HEK293 (cell line): ENCODE data around the gene NCKAP5.
A peak's percentile ranks its signal among the peaks of the same experiment; 100 is the strongest.

Source experiments
- CTCF ChIA-PET: fragments of 350-600 bp; formaldehyde crosslinking; extraction: SDS; loops from one replicate; lab custom pipeline; 2021; ENCODE audit warnings: antibody characterized with exemption; lab: Yijun Ruan, JAX
- POLR2A ChIA-PET: fragments of 300-600 bp; formaldehyde crosslinking; extraction: SDS; loops from one replicate; lab custom pipeline; 2020; ENCODE audit warnings: antibody characterized with exemption, inconsistent platforms; lab: Yijun Ruan, JAX
- H3K27ac ChIP-seq: fragments of 200-500 bp; sonication (Bioruptor generic); 2 replicates; pipeline ENCODE4 v1.5.1; 2014; ENCODE audit warnings: low read depth, low read length, control low read depth, inconsistent platforms; ENCODE audit errors: extremely low read depth
- H3K36me3 ChIP-seq, 2 experiments: fragments of 200-500 bp in 1 of 2; sonication (Bioruptor generic) in 1 of 2; 1 replicate in 1 of 2; 2 replicates in 1 of 2; pipeline ENCODE4 v1.5.1; 2014 to 2017; ENCODE audit warnings: inconsistent platforms in 2 of 2, low read length in 2 of 2; ENCODE audit not compliant: control insufficient read depth in 2 of 2, insufficient read depth in 1 of 2
- H3K4me1 ChIP-seq: fragments of 200-500 bp; sonication (Bioruptor generic); 2 replicates; pipeline ENCODE4 v1.5.1; 2014; ENCODE audit warnings: mild to moderate bottlenecking, low read length, inconsistent platforms; ENCODE audit not compliant: control insufficient read depth, insufficient read depth
- H3K4me3 ChIP-seq: 2 replicates; pipeline ENCODE4 v1.5.1; 2011; ENCODE audit warnings: low read depth, mild to moderate bottlenecking, control low read depth, low read length, moderate library complexity
- H3K9me3 ChIP-seq: fragments of 200-500 bp; sonication (Bioruptor generic); 2 replicates; pipeline ENCODE4 v1.5.1; 2014; ENCODE audit warnings: low read depth, low read length, inconsistent platforms; ENCODE audit not compliant: control insufficient read depth, insufficient read depth
- EGR2 ChIP-seq: fragments of 450-650 bp; formaldehyde crosslinking; IDR thresholded peaks from 2 replicates; pipeline ENCODE4 v1.5.1; 2016; ENCODE audit warnings: low read depth, missing biosample characterization, missing genetic modification characterization
- GLIS2 ChIP-seq: fragments of 450-650 bp; formaldehyde crosslinking; IDR thresholded peaks from 2 replicates; pipeline ENCODE4 v1.5.1; 2016; ENCODE audit warnings: missing biosample characterization, missing genetic modification characterization
- SCRT2 ChIP-seq: fragments of 450-650 bp; formaldehyde crosslinking; IDR thresholded peaks from 2 replicates; pipeline ENCODE4 v1.5.1; 2016; ENCODE audit warnings: missing biosample characterization, missing genetic modification characterization
- SP2 ChIP-seq: fragments of 450-650 bp; formaldehyde crosslinking; IDR thresholded peaks from 2 replicates; pipeline ENCODE4 v1.5.1; 2016; ENCODE audit warnings: missing biosample characterization, missing genetic modification characterization
- SP3 ChIP-seq: fragments of 450-650 bp; formaldehyde crosslinking; IDR thresholded peaks from 2 replicates; pipeline ENCODE4 v1.5.1; 2016; ENCODE audit warnings: missing biosample characterization, missing genetic modification characterization
- WT1 ChIP-seq: fragments of 450-650 bp; formaldehyde crosslinking; IDR thresholded peaks from 2 replicates; pipeline ENCODE4 v1.5.1; 2016; ENCODE audit warnings: missing biosample characterization, missing genetic modification characterization
- ZBTB17 ChIP-seq: fragments of 450-650 bp; formaldehyde crosslinking; IDR thresholded peaks from 2 replicates; pipeline ENCODE4 v1.5.1; 2016; ENCODE audit warnings: missing biosample characterization, missing genetic modification characterization
- ZBTB8A ChIP-seq: fragments of 450-650 bp; formaldehyde crosslinking; IDR thresholded peaks from 2 replicates; pipeline ENCODE4 v1.5.1; 2016; ENCODE audit warnings: missing biosample characterization, missing genetic modification characterization
- ZFHX2 ChIP-seq: fragments of 450-650 bp; formaldehyde crosslinking; conservative IDR thresholded peaks from 2 replicates; pipeline ENCODE4 v1.5.1; 2016; ENCODE audit warnings: missing biosample characterization, missing genetic modification characterization
- ZFP37 ChIP-seq: fragments of 450-650 bp; formaldehyde crosslinking; IDR thresholded peaks from 2 replicates; pipeline ENCODE4 v1.5.1; 2016; ENCODE audit warnings: missing biosample characterization, missing genetic modification characterization
- ZNF202 ChIP-seq: fragments of 450-650 bp; formaldehyde crosslinking; IDR thresholded peaks from 2 replicates; pipeline ENCODE4 v1.5.1; 2016; ENCODE audit warnings: missing biosample characterization, missing genetic modification characterization, borderline replicate concordance
- ZNF324 ChIP-seq: fragments of 450-650 bp; formaldehyde crosslinking; IDR thresholded peaks from 2 replicates; pipeline ENCODE4 v1.5.1; 2016; ENCODE audit warnings: missing biosample characterization, missing genetic modification characterization
- ZNF341 ChIP-seq: fragments of 450-650 bp; formaldehyde crosslinking; IDR thresholded peaks from 2 replicates; pipeline ENCODE4; 2016; ENCODE audit warnings: low read depth, missing biosample characterization, missing genetic modification characterization
- ZNF354C ChIP-seq: fragments of 450-650 bp; formaldehyde crosslinking; IDR thresholded peaks from 2 replicates; pipeline ENCODE4 v1.5.1; 2016; ENCODE audit warnings: missing biosample characterization, missing genetic modification characterization, low read depth, borderline replicate concordance
- ZNF600 ChIP-seq: fragments of 450-650 bp; formaldehyde crosslinking; IDR thresholded peaks from 2 replicates; pipeline ENCODE4 v1.5.1; 2016; ENCODE audit warnings: missing biosample characterization, missing genetic modification characterization
- ZNF701 ChIP-seq: fragments of 450-650 bp; formaldehyde crosslinking; IDR thresholded peaks from 2 replicates; pipeline ENCODE4 v1.5.1; 2016; ENCODE audit warnings: missing biosample characterization, missing genetic modification characterization
- ZNF843 ChIP-seq: fragments of 450-650 bp; formaldehyde crosslinking; IDR thresholded peaks from 2 replicates; pipeline ENCODE4 v1.5.1; 2016; ENCODE audit warnings: missing biosample characterization, missing genetic modification characterization
- TF ChIP-seq, protein P1 (sequence below): fragments of 450-650 bp; formaldehyde crosslinking; IDR thresholded peaks from 2 replicates; pipeline ENCODE4 v1.5.1; 2016; ENCODE audit warnings: missing biosample characterization, missing genetic modification characterization
- TF ChIP-seq, protein P2 (sequence below): fragments of 450-650 bp; formaldehyde crosslinking; IDR thresholded peaks from 2 replicates; pipeline ENCODE4 v1.5.1; 2017; ENCODE audit warnings: missing biosample characterization, missing genetic modification characterization
- TF ChIP-seq, protein P3 (sequence below): fragments of 450-650 bp; formaldehyde crosslinking; conservative IDR thresholded peaks from 2 replicates; pipeline ENCODE4 v1.5.1; 2016; ENCODE audit warnings: low read depth, missing biosample characterization, missing genetic modification characterization
- TF ChIP-seq, protein P4 (sequence below): fragments of 450-650 bp; formaldehyde crosslinking; IDR thresholded peaks from 2 replicates; pipeline ENCODE4 v1.5.1; 2016; ENCODE audit warnings: missing biosample characterization, missing genetic modification characterization
- TF ChIP-seq, protein P5 (sequence below): fragments of 450-650 bp; formaldehyde crosslinking; IDR thresholded peaks from 2 replicates; pipeline ENCODE4 v1.5.1; 2016; ENCODE audit warnings: missing biosample characterization, missing genetic modification characterization

NCKAP5 gene

DNA sequence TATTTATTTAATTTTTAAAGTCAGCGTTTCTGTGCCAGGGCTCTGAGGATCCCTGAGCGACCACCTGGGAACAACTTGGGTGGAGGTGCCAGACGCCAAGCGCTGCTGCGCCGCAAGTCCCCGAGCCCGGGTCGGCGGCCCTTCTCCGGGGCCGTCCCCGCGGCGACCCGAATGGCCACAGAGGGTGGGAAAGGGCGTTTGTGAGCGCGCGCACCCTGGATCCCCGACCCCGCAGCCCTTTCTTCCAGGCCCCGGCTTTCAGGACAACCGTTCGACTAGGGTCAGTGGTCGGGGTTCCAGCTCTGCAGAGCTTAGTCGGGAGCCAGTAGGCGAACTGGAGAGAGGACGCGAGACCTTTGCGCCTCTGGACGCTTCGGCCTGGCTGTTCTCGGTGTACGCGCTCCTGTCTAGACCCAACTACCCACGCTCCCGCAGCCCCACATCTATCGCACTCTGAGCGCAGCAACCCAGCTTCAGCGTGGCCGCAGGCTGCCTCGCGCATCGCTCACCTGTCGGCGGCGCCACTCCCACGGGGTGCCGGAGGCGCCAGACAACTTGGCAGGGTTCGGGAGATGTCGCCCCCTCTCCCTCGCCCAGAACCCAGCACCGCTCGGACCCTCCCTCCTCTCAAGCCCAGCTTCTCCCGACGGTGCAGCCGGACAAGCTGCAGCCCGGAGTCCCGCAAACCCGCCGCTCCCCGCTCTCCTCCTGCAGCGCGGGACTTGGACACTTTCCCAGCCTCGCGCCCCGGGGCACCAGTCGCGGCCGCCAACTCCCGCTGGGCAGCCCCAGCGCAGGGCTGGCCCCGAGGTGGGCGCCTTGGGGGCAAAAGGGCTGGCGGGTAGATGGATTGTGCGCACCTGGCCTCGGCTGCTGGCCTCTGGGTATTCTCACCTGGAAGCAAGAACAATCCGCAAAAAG, 899.0 kb downstream of the NCKAP5 start (continued):
- TF ChIP-seq ZBTB8A (tag by site-specific recombination) (peak; percentile 68), ZNF324 (tag by site-specific recombination) (0 out of 2 replicates have a peak, but pooled peaks have one; percentile 17), ZNF354C (tag by site-specific recombination) (no peak), ZNF701 (no peak)
- TF ChIP-seq, protein P1, sequence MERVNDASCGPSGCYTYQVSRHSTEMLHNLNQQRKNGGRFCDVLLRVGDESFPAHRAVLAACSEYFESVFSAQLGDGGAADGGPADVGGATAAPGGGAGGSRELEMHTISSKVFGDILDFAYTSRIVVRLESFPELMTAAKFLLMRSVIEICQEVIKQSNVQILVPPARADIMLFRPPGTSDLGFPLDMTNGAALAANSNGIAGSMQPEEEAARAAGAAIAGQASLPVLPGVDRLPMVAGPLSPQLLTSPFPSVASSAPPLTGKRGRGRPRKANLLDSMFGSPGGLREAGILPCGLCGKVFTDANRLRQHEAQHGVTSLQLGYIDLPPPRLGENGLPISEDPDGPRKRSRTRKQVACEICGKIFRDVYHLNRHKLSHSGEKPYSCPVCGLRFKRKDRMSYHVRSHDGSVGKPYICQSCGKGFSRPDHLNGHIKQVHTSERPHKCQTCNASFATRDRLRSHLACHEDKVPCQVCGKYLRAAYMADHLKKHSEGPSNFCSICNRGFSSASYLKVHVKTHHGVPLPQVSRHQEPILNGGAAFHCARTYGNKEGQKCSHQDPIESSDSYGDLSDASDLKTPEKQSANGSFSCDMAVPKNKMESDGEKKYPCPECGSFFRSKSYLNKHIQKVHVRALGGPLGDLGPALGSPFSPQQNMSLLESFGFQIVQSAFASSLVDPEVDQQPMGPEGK (tag by site-specific recombination): peak; percentile 39
- TF ChIP-seq, protein P2, sequence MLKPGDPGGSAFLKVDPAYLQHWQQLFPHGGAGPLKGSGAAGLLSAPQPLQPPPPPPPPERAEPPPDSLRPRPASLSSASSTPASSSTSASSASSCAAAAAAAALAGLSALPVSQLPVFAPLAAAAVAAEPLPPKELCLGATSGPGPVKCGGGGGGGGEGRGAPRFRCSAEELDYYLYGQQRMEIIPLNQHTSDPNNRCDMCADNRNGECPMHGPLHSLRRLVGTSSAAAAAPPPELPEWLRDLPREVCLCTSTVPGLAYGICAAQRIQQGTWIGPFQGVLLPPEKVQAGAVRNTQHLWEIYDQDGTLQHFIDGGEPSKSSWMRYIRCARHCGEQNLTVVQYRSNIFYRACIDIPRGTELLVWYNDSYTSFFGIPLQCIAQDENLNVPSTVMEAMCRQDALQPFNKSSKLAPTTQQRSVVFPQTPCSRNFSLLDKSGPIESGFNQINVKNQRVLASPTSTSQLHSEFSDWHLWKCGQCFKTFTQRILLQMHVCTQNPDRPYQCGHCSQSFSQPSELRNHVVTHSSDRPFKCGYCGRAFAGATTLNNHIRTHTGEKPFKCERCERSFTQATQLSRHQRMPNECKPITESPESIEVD: no peak
- TF ChIP-seq, protein P3, sequence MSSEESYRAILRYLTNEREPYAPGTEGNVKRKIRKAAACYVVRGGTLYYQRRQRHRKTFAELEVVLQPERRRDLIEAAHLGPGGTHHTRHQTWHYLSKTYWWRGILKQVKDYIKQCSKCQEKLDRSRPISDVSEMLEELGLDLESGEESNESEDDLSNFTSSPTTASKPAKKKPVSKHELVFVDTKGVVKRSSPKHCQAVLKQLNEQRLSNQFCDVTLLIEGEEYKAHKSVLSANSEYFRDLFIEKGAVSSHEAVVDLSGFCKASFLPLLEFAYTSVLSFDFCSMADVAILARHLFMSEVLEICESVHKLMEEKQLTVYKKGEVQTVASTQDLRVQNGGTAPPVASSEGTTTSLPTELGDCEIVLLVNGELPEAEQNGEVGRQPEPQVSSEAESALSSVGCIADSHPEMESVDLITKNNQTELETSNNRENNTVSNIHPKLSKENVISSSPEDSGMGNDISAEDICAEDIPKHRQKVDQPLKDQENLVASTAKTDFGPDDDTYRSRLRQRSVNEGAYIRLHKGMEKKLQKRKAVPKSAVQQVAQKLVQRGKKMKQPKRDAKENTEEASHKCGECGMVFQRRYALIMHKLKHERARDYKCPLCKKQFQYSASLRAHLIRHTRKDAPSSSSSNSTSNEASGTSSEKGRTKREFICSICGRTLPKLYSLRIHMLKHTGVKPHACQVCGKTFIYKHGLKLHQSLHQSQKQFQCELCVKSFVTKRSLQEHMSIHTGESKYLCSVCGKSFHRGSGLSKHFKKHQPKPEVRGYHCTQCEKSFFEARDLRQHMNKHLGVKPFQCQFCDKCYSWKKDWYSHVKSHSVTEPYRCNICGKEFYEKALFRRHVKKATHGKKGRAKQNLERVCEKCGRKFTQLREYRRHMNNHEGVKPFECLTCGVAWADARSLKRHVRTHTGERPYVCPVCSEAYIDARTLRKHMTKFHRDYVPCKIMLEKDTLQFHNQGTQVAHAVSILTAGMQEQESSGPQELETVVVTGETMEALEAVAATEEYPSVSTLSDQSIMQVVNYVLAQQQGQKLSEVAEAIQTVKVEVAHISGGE: no peak

DNA sequence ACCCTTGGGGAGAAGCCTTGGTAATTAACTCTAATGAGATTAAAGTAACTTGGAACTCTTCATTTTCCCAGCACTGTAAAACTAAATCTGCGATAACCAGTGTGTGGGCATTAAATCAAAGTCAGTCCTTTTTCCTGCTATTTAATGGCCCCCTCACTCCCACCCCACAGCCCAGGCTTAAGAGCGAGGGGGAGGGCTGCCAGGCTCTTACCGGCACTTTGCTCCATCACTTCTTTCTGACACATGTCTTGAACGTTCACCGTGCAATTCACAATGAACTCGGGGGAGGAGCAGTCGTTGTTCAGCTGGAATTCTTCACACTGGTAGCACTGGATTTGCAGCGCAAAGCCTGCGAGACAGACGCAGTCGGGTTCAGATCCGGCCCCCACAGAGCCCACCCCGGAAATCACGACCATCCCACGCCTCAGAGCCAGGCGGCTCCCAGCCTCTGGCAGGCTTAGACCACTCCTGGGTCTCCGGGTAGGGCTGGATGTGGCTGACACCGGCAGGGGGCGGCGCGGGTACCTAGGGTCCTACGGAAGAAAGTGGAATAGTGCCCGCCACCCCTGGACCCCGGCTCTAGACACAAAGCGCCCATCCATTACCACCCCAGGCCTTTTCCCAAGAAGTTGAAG, 900.0 kb downstream of the NCKAP5 start:
- Histone ChIP-seq H3K9me3 (no peaks in the 10 kb centered on the region), H3K4me1 (peaks cover 3% of the 10 kb centered on the region; the same call in 1 of the 2 replicates), H3K36me3 (peaks cover 0 to 17% of the 10 kb centered on the region in 2 experiments; a peak in 1 of 3 replicates), H3K4me3 (peak overlapping the region; percentile 88), H3K27ac (no peak overlapping the region; the same call in 1 of the 2 replicates)
- ChIA-PET CTCF (interaction anchor here (0.6 to 1.8 kb wide), 10 partner anchors 8 to 1257 kb away, joined by 3 to 6 read pairs (median 4); no protein-coding TSS in a partner anchor), POLR2A (no interaction called here)
- TF ChIP-seq GLIS2 (tag by site-specific recombination): peak; percentile 37; the same call in 1 of the 2 replicates
- peak; percentile 36; the same call in 1 of the 2 replicates for TF ChIP-seq ZFHX2 (tag by site-specific recombination)
- TF ChIP-seq EGR2: peak; percentile 49
- 0 out of 2 replicates have a peak, but pooled peaks have one; percentile 34 for TF ChIP-seq ZNF600
- peak; percentile 89 for TF ChIP-seq ZNF341 (tag by site-specific recombination)
- TF ChIP-seq, protein P4, sequence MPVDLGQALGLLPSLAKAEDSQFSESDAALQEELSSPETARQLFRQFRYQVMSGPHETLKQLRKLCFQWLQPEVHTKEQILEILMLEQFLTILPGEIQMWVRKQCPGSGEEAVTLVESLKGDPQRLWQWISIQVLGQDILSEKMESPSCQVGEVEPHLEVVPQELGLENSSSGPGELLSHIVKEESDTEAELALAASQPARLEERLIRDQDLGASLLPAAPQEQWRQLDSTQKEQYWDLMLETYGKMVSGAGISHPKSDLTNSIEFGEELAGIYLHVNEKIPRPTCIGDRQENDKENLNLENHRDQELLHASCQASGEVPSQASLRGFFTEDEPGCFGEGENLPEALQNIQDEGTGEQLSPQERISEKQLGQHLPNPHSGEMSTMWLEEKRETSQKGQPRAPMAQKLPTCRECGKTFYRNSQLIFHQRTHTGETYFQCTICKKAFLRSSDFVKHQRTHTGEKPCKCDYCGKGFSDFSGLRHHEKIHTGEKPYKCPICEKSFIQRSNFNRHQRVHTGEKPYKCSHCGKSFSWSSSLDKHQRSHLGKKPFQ (tag by site-specific recombination): no peak
- no peak for TF ChIP-seq ZNF202 (tag by site-specific recombination)
- TF ChIP-seq, protein P5, sequence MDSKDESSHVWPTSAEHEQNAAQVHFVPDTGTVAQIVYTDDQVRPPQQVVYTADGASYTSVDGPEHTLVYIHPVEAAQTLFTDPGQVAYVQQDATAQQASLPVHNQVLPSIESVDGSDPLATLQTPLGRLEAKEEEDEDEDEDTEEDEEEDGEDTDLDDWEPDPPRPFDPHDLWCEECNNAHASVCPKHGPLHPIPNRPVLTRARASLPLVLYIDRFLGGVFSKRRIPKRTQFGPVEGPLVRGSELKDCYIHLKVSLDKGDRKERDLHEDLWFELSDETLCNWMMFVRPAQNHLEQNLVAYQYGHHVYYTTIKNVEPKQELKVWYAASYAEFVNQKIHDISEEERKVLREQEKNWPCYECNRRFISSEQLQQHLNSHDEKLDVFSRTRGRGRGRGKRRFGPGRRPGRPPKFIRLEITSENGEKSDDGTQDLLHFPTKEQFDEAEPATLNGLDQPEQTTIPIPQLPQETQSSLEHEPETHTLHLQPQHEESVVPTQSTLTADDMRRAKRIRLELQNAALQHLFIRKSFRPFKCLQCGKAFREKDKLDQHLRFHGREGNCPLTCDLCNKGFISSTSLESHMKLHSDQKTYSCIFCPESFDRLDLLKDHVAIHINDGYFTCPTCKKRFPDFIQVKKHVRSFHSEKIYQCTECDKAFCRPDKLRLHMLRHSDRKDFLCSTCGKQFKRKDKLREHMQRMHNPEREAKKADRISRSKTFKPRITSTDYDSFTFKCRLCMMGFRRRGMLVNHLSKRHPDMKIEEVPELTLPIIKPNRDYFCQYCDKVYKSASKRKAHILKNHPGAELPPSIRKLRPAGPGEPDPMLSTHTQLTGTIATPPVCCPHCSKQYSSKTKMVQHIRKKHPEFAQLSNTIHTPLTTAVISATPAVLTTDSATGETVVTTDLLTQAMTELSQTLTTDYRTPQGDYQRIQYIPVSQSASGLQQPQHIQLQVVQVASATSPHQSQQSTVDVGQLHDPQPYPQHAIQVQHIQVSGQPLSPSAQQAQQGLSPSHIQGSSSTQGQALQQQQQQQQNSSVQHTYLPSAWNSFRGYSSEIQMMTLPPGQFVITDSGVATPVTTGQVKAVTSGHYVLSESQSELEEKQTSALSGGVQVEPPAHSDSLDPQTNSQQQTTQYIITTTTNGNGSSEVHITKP (tag by site-specific recombination): peak; percentile 82
- TF ChIP-seq SCRT2 (tag by site-specific recombination): no peak
- TF ChIP-seq ZBTB17 (tag by site-specific recombination): no peak
- peak; percentile 51 for TF ChIP-seq WT1 (tag by site-specific recombination)
- TF ChIP-seq ZFP37 (tag by site-specific recombination): no peak
- peak; percentile 38; the same call in 1 of the 2 replicates for TF ChIP-seq SP3 (tag by site-specific recombination)
- no peak for TF ChIP-seq ZNF843 (tag by site-specific recombination)
- TF ChIP-seq SP2: peak; percentile 82
